HepG2 (cell line): ENCODE results near the gene MYOM1. TPM values are rescaled to one million over a fixed set of nuclear protein-coding genes. Genes with fewer than 3 reads are reported as not detected.

Experiments used
- ARID4A ChIP-seq: sonication (generic); formaldehyde crosslinking; IDR thresholded peaks from 2 replicates; pipeline ENCODE4 v1.5.0; 2020; ENCODE audit warnings: mild to moderate bottlenecking, missing genetic modification reagents, borderline replicate concordance
- ZNF512B ChIP-seq: sonication (generic); formaldehyde crosslinking; IDR thresholded peaks from 2 replicates; pipeline ENCODE4 v1.5.1; 2020; ENCODE audit warnings: missing genetic modification reagents, mild to moderate bottlenecking, borderline replicate concordance
- polyA plus RNA-seq, 8 experiments: library from polyadenylated mRNA; depleted of rRNA in 3 of 8; stranded (reverse) in 7 of 8; unstranded in 1 of 8; fragments of >200 nt; fragmentation: Illumina TruSeq in 4 of 8; extraction: Trizol in 4 of 8; gene quantifications; 2 replicates each; pipeline versions ENCODE4 v1.2.1 to v1.2.3, GENCODE V29; 2011 to 2016; ENCODE audit warnings: low read depth in 4 of 8, missing spikeins in 1 of 8, mixed read lengths in 1 of 8; ENCODE audit not compliant: insufficient read depth in 1 of 8
- total RNA-seq, 5 experiments: library from RNA; depleted of rRNA; stranded (reverse); fragments of >200 nt; fragmentation: Illumina TruSeq; extraction: Trizol; gene quantifications; 2 replicates each; pipeline ENCODE4 v1.2.3, GENCODE V29; 2016; ENCODE audit warnings: low read depth in 1 of 5
- TF ChIP-seq, protein P1 (sequence below): sonication (generic); formaldehyde crosslinking; IDR thresholded peaks from 2 replicates; pipeline ENCODE4 v1.4.0; 2020; ENCODE audit warnings: mild to moderate bottlenecking, missing genetic modification reagents

Gene MYOM1
- total and polyA plus RNA-seq, 2 of the 13 experiments (the other 11 are each of a cell fraction or from before 2014, with no cell fraction given), result 0.46 to 0.98 TPM

DNA sequence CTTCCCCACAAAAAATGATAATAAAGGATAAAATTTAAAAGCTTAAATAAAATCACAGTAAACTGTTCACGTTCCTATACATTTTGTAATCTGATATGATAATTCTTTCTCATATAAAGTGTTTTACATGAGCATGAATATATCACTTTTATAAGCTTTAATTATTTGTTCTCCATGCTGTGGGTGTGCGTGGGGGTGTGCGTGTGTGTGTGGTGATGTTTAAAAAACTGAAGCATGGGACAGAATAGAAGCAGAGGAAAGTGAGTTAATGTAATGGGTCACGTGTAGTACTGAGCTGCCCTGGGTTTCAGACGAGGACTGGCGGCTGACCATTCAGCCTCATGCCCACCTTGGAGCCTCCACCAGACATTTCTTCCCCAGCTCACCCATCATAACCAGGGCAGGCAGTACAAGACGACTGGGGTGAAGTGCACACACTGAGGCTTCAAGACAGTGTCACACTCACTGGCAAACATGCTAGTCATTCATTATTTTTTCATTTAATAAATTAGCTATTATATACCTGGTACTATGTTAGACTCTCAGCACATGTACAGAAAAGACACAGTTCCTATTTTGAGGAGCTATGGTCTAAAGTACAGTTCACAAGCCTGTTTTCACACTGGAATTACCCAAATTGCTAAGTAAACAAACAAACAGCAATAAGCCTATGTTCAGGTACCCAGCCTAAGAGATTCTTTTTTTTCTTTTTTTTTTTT is 109.6 kb downstream of the MYOM1 start (continued):
- TF ChIP-seq ZNF512B (CRISPR knock-in tag) (no peak), ARID4A (CRISPR knock-in tag) (no peak)
- TF ChIP-seq, protein P1, sequence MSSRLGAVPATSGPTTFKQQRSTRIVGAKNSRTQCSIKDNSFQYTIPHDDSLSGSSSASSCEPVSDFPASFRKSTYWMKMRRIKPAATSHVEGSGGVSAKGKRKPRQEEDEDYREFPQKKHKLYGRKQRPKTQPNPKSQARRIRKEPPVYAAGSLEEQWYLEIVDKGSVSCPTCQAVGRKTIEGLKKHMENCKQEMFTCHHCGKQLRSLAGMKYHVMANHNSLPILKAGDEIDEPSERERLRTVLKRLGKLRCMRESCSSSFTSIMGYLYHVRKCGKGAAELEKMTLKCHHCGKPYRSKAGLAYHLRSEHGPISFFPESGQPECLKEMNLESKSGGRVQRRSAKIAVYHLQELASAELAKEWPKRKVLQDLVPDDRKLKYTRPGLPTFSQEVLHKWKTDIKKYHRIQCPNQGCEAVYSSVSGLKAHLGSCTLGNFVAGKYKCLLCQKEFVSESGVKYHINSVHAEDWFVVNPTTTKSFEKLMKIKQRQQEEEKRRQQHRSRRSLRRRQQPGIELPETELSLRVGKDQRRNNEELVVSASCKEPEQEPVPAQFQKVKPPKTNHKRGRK, result no peak
